ENCODE measurements around the gene MED31. TPM values are rescaled to one million over a fixed set of nuclear protein-coding genes. Genes with fewer than 3 reads are reported as not detected.

MED31 gene
- total RNA-seq, 1 donor, result 12.3 TPM

GRCh38 chr17:6684460-6684783 lies 33.0 kb upstream of the MED31 start:
- TF ChIP-seq, protein P1, sequence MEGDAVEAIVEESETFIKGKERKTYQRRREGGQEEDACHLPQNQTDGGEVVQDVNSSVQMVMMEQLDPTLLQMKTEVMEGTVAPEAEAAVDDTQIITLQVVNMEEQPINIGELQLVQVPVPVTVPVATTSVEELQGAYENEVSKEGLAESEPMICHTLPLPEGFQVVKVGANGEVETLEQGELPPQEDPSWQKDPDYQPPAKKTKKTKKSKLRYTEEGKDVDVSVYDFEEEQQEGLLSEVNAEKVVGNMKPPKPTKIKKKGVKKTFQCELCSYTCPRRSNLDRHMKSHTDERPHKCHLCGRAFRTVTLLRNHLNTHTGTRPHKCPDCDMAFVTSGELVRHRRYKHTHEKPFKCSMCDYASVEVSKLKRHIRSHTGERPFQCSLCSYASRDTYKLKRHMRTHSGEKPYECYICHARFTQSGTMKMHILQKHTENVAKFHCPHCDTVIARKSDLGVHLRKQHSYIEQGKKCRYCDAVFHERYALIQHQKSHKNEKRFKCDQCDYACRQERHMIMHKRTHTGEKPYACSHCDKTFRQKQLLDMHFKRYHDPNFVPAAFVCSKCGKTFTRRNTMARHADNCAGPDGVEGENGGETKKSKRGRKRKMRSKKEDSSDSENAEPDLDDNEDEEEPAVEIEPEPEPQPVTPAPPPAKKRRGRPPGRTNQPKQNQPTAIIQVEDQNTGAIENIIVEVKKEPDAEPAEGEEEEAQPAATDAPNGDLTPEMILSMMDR (IDR thresholded peaks at IDR 0.05; ENCODE audit: insufficient read depth, low read length), result no peak
- H3K4me3 ChIP-seq (ENCODE audit: low read depth, low read length), result no peak overlapping the region
- DNase-seq (ENCODE audit: low read depth), result no peak

DNA sequence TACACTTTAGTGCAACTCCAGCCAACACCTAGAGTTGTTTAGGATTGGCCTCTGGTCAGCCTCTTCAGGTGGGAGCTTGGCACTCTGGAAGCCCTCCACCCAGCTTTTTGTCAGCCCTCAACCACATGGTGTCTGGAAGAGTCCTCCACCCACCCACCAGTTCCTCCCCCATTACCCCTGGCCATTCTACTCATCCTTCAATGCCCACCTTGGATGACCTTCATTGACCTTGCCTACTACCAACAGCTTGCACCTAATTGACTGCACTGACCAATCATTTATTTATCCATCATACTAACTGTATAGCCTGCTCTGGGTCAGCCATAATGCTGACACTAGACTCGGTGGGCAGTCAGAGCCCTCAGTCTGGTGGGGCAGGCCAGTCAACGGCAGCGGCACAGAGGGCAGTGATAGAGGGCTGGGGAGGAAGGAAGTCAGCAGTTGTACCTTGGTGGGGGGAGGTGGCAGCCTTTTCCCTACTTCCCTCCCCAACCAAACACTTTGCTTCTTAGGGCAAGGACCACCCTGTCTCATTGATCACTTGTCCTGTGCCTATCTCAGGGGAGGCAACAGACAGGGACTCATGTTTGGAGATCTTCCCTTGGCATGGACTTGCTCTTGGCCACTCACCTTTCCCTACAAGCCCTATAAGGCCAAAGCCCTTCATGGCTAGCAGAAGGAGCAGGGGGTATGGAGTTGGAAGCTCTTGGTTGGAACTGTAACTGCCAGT lies 32.5 kb upstream of the MED31 start:
- TF ChIP-seq, protein P1 (IDR thresholded peaks at IDR 0.05; ENCODE audit: insufficient read depth, low read length), result no peak
- DNase-seq (ENCODE audit: low read depth), result no peak
- H3K4me3 ChIP-seq (ENCODE audit: low read depth, low read length), result no peak overlapping the region

DNA sequence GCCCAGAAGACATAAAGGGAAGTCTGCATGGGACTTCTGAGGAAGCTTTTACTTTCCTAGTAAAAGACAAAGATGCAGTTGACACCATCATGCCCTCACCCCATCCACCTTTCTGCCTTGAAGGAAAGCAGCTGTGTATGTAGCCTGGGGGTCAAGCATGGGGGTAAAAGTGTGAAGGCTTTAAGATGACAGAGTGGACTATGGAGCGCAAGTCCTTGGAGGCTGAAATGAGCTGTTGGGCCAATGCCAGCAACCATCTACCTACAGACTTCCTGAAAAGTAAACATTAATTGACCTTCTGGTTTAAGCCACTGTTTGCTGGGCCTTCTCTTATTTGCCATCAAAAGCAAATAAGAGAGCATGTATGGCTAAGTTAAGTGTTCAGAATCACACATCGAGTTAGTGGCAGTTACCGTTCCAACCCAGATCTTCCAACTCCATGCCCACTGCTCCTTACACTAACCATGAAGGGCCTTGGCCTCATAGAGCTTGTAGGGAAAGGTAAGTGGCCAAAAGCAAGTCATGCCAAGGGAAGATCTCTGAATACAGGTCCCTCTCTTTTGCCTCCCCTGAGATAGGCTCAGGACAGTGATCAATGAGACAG lies 31.8 kb upstream of the MED31 start:
- DNase-seq (ENCODE audit: low read depth), result no peak
- H3K4me3 ChIP-seq (ENCODE audit: low read depth, low read length), result no peak overlapping the region

GRCh38 chr17:6682339-6682738 lies 30.9 kb upstream of the MED31 start:
- TF ChIP-seq, protein P1 (IDR thresholded peaks at IDR 0.05; ENCODE audit: insufficient read depth, low read length), result no peak
- no peak overlapping the region for H3K4me3 ChIP-seq (ENCODE audit: low read depth, low read length)
- DNase-seq (ENCODE audit: low read depth), result no peak

More for the DNA sequence above, 31.8 kb upstream of the MED31 start:
- TF ChIP-seq, protein P1 (IDR thresholded peaks at IDR 0.05; ENCODE audit: insufficient read depth, low read length), result no peak

DNA sequence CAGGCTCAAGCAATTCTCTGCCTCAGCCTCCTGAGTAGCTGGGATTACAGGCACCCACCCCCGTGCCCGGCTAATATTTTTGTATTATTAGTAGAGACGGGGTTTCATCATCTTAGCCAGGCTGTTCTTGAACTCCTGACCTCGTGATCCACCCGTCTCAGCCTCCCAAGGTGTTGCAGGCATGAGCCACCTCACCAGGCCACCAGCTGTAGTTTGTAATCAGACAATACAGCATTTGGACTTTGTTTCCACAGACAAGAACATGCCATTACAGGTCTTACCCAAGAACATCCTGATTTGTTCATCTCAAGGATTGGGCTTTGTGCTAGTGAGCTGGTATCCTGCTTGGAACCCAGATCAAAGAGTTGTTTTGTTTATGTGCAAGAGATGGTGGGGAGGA lies 30.3 kb upstream of the MED31 start:
- TF ChIP-seq, protein P1 (IDR thresholded peaks at IDR 0.05; ENCODE audit: insufficient read depth, low read length), result no peak
- H3K4me3 ChIP-seq (ENCODE audit: low read depth, low read length), result no peak overlapping the region
- DNase-seq (ENCODE audit: low read depth), result no peak

- TF ChIP-seq, protein P1 (IDR thresholded peaks at IDR 0.05; ENCODE audit: insufficient read depth, low read length), result no peak
- H3K4me3 ChIP-seq (ENCODE audit: low read depth, low read length), result no peak overlapping the region
- no peak for DNase-seq (ENCODE audit: low read depth)
Observed at GRCh38 chr17:6681176-6681575, 29.8 kb upstream of the MED31 start.
